IMR-90 (cell line): ENCODE results near the gene CPAMD8. TPM values are rescaled to one million over a fixed set of nuclear protein-coding genes. Genes with fewer than 3 reads are reported as not detected.

Experiments
- ATAC-seq: fragments of 200-7000 bp; cut with Tn5 transposase; 2 replicates; pipeline ENCODE4 v1.9.1; 2020; ENCODE audit warnings: low read depth, mild to moderate bottlenecking, moderate library complexity
- BruUV-seq: library from RNA; stranded (reverse); fragments of 400-500 nt; replicated peaks from 2 replicates; lab custom pipeline; 2021; lab: Mats Ljungman, UMichigan
- CTCF ChIA-PET: fragments of 300-600 bp; formaldehyde crosslinking; extraction: SDS; loops from one replicate; lab custom pipeline; 2021; ENCODE audit warnings: antibody characterized with exemption; lab: Yijun Ruan, JAX
- POLR2A ChIA-PET: fragments of 300-600 bp; sonication (Branson Sonifier 250); formaldehyde crosslinking; loops from one replicate; lab custom pipeline; 2022; ENCODE audit warnings: antibody characterized with exemption; ENCODE audit not compliant: unreplicated experiment; lab: Charles Lee
- DNase-seq: peaks from one replicate; pipeline ENCODE4 v3.0.0; 2013
- H2AFZ ChIP-seq: replicated peaks from 2 replicates; pipeline ENCODE3; 2013; ENCODE audit warnings: low read length, mild to moderate bottlenecking; ENCODE audit not compliant: poor library complexity
- H2AK5ac ChIP-seq: 2 replicates; pipeline ENCODE4 v1.6.1; 2013; ENCODE audit warnings: low read depth, low read length, inconsistent platforms
- H2AK9ac ChIP-seq: replicated peaks from 2 replicates; pipeline ENCODE3; 2013; ENCODE audit warnings: mild to moderate bottlenecking, low read depth, low read length, moderate library complexity; ENCODE audit not compliant: poor library complexity
- H2BK120ac ChIP-seq: 2 replicates; pipeline ENCODE4 v1.6.1; 2013; ENCODE audit warnings: low read depth, low read length, inconsistent platforms
- H2BK15ac ChIP-seq: 3 replicates; pipeline ENCODE4 v1.6.1; 2013; ENCODE audit warnings: low read depth, low read length, inconsistent platforms
- H2BK20ac ChIP-seq: 2 replicates; pipeline ENCODE4 v1.6.1; 2013; ENCODE audit warnings: low read depth, mild to moderate bottlenecking, inconsistent platforms, low read length, moderate library complexity
- H2BK5ac ChIP-seq: 2 replicates; pipeline ENCODE4 v1.6.1; 2013; ENCODE audit warnings: mild to moderate bottlenecking, low read depth, low read length, inconsistent platforms; ENCODE audit not compliant: poor library complexity, severe bottlenecking
- H3K14ac ChIP-seq: replicated peaks from 2 replicates; pipeline ENCODE4 v1.6.1; 2013; ENCODE audit warnings: low read depth, low read length, inconsistent platforms
- H3K18ac ChIP-seq: 2 replicates; pipeline ENCODE4 v1.6.1; 2013; ENCODE audit warnings: low read depth, low read length, control low read depth
- H3K23ac ChIP-seq: 2 replicates; pipeline ENCODE4 v1.6.1; 2013; ENCODE audit warnings: low read depth, low read length, inconsistent platforms
- H3K27ac ChIP-seq: 2 replicates; pipeline ENCODE4 v1.5.1; 2013; ENCODE audit warnings: mild to moderate bottlenecking, control low read depth, low read length; ENCODE audit not compliant: insufficient read depth
- H3K27me3 ChIP-seq: 2 replicates; pipeline ENCODE4 v1.6.1; 2013; ENCODE audit warnings: low read length; ENCODE audit not compliant: control insufficient read depth, insufficient read depth
- H3K36me3 ChIP-seq: 2 replicates; pipeline ENCODE4 v1.6.1; 2013; ENCODE audit warnings: low read length, mixed read lengths; ENCODE audit not compliant: control insufficient read depth, insufficient read depth
- H3K4ac ChIP-seq: 2 replicates; pipeline ENCODE4 v1.6.1; 2013; ENCODE audit warnings: low read depth, low read length, inconsistent platforms
- H3K4me1 ChIP-seq: 2 replicates; pipeline ENCODE4 v1.6.1; 2013; ENCODE audit warnings: low read length, mixed read lengths; ENCODE audit not compliant: control insufficient read depth, insufficient read depth
- H3K4me2 ChIP-seq: 2 replicates; pipeline ENCODE4 v1.6.1; 2013; ENCODE audit warnings: low read depth, mild to moderate bottlenecking, control low read depth, low read length, moderate library complexity
- H3K4me3 ChIP-seq: 2 replicates; pipeline ENCODE4 v1.5.1; 2013; ENCODE audit warnings: low read depth, mild to moderate bottlenecking, control low read depth, low read length, moderate library complexity; ENCODE audit not compliant: insufficient read depth
- H3K56ac ChIP-seq: 2 replicates; pipeline ENCODE4 v1.6.1; 2013; ENCODE audit warnings: low read length, inconsistent platforms; ENCODE audit not compliant: insufficient read depth; ENCODE audit errors: extremely low read depth
- H3K79me1 ChIP-seq, 2 experiments: 2 replicates each; pipeline ENCODE4 v1.6.1; 2013; ENCODE audit warnings: low read length in 2 of 2, inconsistent platforms in 1 of 2, low read depth in 1 of 2
- H3K9ac ChIP-seq: 2 replicates; pipeline ENCODE4 v1.6.1; 2013; ENCODE audit warnings: low read depth, low read length, control low read depth
- H3K9me1 ChIP-seq: 2 replicates; pipeline ENCODE4 v1.6.1; 2013; ENCODE audit warnings: low read length, inconsistent platforms; ENCODE audit not compliant: insufficient read depth
- H3K9me3 ChIP-seq: 2 replicates; pipeline ENCODE4 v1.6.1; 2013; ENCODE audit warnings: low read length; ENCODE audit not compliant: control insufficient read depth, insufficient read depth
- H4K20me1 ChIP-seq: 2 replicates; pipeline ENCODE4 v1.6.1; 2013; ENCODE audit warnings: low read length, inconsistent platforms; ENCODE audit not compliant: insufficient read depth
- H4K5ac ChIP-seq: 2 replicates; pipeline ENCODE4 v1.6.1; 2013; ENCODE audit warnings: mild to moderate bottlenecking, low read depth, low read length, control low read depth
- H4K8ac ChIP-seq, 2 experiments: 2 replicates each; pipeline ENCODE4 v1.6.1; 2013; ENCODE audit warnings: low read depth in 2 of 2, low read length in 2 of 2, control low read depth in 1 of 2, inconsistent platforms in 1 of 2
- H4K91ac ChIP-seq: 2 replicates; pipeline ENCODE4 v1.6.1; 2013; ENCODE audit warnings: low read depth, low read length, inconsistent platforms; ENCODE audit not compliant: insufficient read depth
- CEBPB ChIP-seq: IDR thresholded peaks from 2 replicates; pipeline ENCODE4 v1.6.1; 2012; ENCODE audit warnings: low read depth, low read length, improper control_type of control experiment
- FOS ChIP-seq: fragments of 150-350 bp; IDR thresholded peaks from 2 replicates; pipeline ENCODE4 v1.6.1; 2016; ENCODE audit warnings: low read depth, low read length
- MAZ ChIP-seq: IDR thresholded peaks from 2 replicates; pipeline ENCODE4 v1.6.1; 2012; ENCODE audit warnings: low read depth, mild to moderate bottlenecking, low read length, improper control_type of control experiment, moderate library complexity, borderline replicate concordance
- NFE2L2 ChIP-seq: fragments of 150-350 bp; IDR thresholded peaks from 2 replicates; pipeline ENCODE4 v1.6.1; 2016; ENCODE audit warnings: low read depth, mild to moderate bottlenecking, low read length
- RCOR1 ChIP-seq: IDR thresholded peaks from 2 replicates; pipeline ENCODE4 v1.6.1; 2012; ENCODE audit warnings: mild to moderate bottlenecking, low read length, improper control_type of control experiment; ENCODE audit not compliant: insufficient replicate concordance
- RFX5 ChIP-seq: IDR thresholded peaks from 2 replicates; pipeline ENCODE4 v1.8.0; 2012; ENCODE audit warnings: low read depth, mild to moderate bottlenecking, low read length, moderate library complexity
- WGBS, 2 experiments: methylation state at CpG; one replicate each; pipeline versions ENCODE4 v1.1.5 to v1.1.7; 2013; ENCODE audit warnings: missing lambda C conversion rate in 2 of 2; ENCODE audit not compliant: insufficient read length in 1 of 2; ENCODE audit errors: extremely low coverage in 2 of 2; 5-methylcytosine and 5-hydroxymethylcytosine counted together
- dilution Hi-C: fragments of 300-500 bp; cut with HindIII; formaldehyde crosslinking; loops from one replicate; pipeline ENCODE4 v1.14.3; 2018; ENCODE audit warnings: low sequenced_read_pairs; ENCODE audit not compliant: unreplicated experiment
- in situ Hi-C: fragments of 300-500 bp; cut with MboI; formaldehyde crosslinking; loops from 3 replicates; pipeline ENCODE4 v1.14.3; 2019; ENCODE audit warnings: low sequenced_read_pairs, inconsistent platforms, mixed read lengths
- intact Hi-C: fragments of 100-400 bp; cut with micrococcal nuclease; formaldehyde crosslinking; loops from 2 replicates; pipeline ENCODE4 v1.10.0; 2022
- polyA plus RNA-seq, 3 experiments: library from polyadenylated mRNA; depleted of rRNA; stranded (reverse); fragments of >200 nt; gene quantifications; 2 replicates each; pipeline ENCODE4 v1.2.3, GENCODE V29; 2012; ENCODE audit warnings: low replicate concordance in 1 of 3
- total RNA-seq: library from RNA; depleted of rRNA; stranded (reverse); fragments of >200 nt; gene quantifications from 2 replicates; pipeline ENCODE4 v1.2.3, GENCODE V29; 2012
- TF ChIP-seq, protein P1 (sequence below): conservative IDR thresholded peaks from 2 replicates; pipeline ENCODE4 v1.5.1; 2012; ENCODE audit warnings: mild to moderate bottlenecking, low read depth, low read length, improper control_type of control experiment
- TF ChIP-seq, protein P2 (sequence below): fragments of 150-350 bp; IDR thresholded peaks from 2 replicates; pipeline ENCODE4 v1.6.1; 2017; ENCODE audit warnings: mild to moderate bottlenecking, antibody characterized with exemption, low read length, low read depth
- TF ChIP-seq, protein P3 (sequence below): fragments of 150-350 bp; IDR thresholded peaks from 2 replicates; pipeline ENCODE4 v1.6.1; 2016; ENCODE audit warnings: low read depth, mild to moderate bottlenecking, low read length, moderate library complexity, borderline replicate concordance

Gene CPAMD8
- total and polyA plus RNA-seq, 2 of the 4 experiments (the other 2 are of a cell fraction), result 0.36 to 0.79 TPM

DNA sequence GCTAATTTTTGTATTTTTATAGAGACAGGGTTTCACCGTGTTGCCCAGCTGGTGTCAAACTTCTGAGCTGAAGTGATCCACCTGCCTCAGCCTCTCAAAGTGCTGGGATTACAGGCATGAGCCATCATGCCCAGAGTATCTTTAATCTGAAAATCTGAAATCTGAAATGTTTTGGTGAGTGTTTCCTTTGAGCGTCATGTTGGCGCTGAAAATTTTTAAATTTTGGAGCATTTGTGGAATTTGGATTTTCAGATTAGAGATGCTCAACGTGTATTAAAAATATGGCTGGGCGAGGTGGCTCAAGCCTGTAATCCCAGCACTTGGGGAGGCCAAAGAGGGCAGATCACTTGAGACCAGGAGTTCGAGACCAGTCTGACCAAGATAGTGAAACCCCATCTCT is 5.1 kb upstream of the CPAMD8 start:
- H3K18ac ChIP-seq, result no peak overlapping the region
- POLR2A ChIA-PET, result interaction anchor here (0.6 kb wide), 1 partner anchor 11 kb away, joined by 6 read pairs; no protein-coding TSS in a partner anchor
- DNase-seq (no peak), ATAC-seq (no peak)
- H4K8ac ChIP-seq, result no peak overlapping the region
- H3K14ac ChIP-seq, result no peak overlapping the region
- CTCF ChIA-PET, result no interaction called here
- no peaks in the 10 kb centered on the region; the same call in 1 of the 2 replicates for H3K9me3 ChIP-seq
- H3K36me3 ChIP-seq, result no peaks in the 10 kb centered on the region
- H2AFZ ChIP-seq, result no peak overlapping the region
- H3K79me1 ChIP-seq, result no peaks in the 10 kb centered on the region
- H3K4ac ChIP-seq, result no peak overlapping the region
- H2BK120ac ChIP-seq, result no peak overlapping the region
- BruUV-seq, result no TSS peak
- H3K23ac ChIP-seq, result no peak overlapping the region
- no peaks in the 10 kb centered on the region for H4K20me1 ChIP-seq
- in situ Hi-C loops (no loop called here), intact Hi-C loops (no loop called here), dilution Hi-C loops (no loop called here)
- no peak overlapping the region for H3K9ac ChIP-seq
- H2AK5ac ChIP-seq, result no peak overlapping the region
- H3K4me2 ChIP-seq, result no peak overlapping the region
- WGBS, 2 experiments, result 100% methylated on average over 2 of the region's 6 CpGs; no CpG with 5 or more reads in 1 of the 2 experiments
- no peaks in the 10 kb centered on the region for H3K9me1 ChIP-seq
- H2BK15ac ChIP-seq, result no peak overlapping the region
- peaks cover 23% of the 10 kb centered on the region for H3K27me3 ChIP-seq
- H2BK5ac ChIP-seq, result no peak overlapping the region
- no peaks in the 10 kb centered on the region for H3K4me1 ChIP-seq
- no peak overlapping the region for H4K91ac ChIP-seq
- no peak overlapping the region for H2AK9ac ChIP-seq
- no peak overlapping the region for H2BK20ac ChIP-seq
- no peak overlapping the region for H3K4me3 ChIP-seq
- no peak overlapping the region for H4K5ac ChIP-seq
- TF ChIP-seq, protein P1, sequence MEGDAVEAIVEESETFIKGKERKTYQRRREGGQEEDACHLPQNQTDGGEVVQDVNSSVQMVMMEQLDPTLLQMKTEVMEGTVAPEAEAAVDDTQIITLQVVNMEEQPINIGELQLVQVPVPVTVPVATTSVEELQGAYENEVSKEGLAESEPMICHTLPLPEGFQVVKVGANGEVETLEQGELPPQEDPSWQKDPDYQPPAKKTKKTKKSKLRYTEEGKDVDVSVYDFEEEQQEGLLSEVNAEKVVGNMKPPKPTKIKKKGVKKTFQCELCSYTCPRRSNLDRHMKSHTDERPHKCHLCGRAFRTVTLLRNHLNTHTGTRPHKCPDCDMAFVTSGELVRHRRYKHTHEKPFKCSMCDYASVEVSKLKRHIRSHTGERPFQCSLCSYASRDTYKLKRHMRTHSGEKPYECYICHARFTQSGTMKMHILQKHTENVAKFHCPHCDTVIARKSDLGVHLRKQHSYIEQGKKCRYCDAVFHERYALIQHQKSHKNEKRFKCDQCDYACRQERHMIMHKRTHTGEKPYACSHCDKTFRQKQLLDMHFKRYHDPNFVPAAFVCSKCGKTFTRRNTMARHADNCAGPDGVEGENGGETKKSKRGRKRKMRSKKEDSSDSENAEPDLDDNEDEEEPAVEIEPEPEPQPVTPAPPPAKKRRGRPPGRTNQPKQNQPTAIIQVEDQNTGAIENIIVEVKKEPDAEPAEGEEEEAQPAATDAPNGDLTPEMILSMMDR, result no peak
- TF ChIP-seq, protein P2, sequence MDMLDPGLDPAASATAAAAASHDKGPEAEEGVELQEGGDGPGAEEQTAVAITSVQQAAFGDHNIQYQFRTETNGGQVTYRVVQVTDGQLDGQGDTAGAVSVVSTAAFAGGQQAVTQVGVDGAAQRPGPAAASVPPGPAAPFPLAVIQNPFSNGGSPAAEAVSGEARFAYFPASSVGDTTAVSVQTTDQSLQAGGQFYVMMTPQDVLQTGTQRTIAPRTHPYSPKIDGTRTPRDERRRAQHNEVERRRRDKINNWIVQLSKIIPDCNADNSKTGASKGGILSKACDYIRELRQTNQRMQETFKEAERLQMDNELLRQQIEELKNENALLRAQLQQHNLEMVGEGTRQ, result no peak
- no peak for TF ChIP-seq RCOR1
- TF ChIP-seq RFX5, result no peak
- no peak for TF ChIP-seq CEBPB
- TF ChIP-seq, protein P3, sequence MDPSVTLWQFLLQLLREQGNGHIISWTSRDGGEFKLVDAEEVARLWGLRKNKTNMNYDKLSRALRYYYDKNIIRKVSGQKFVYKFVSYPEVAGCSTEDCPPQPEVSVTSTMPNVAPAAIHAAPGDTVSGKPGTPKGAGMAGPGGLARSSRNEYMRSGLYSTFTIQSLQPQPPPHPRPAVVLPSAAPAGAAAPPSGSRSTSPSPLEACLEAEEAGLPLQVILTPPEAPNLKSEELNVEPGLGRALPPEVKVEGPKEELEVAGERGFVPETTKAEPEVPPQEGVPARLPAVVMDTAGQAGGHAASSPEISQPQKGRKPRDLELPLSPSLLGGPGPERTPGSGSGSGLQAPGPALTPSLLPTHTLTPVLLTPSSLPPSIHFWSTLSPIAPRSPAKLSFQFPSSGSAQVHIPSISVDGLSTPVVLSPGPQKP, result no peak
- TF ChIP-seq MAZ, result no peak
- TF ChIP-seq NFE2L2, result no peak
- no peak for TF ChIP-seq FOS
- H3K27ac ChIP-seq, result no peak overlapping the region
- H3K56ac ChIP-seq, result no peak overlapping the region
